IPS-NIHi11 (cell line): ENCODE data around the gene CEP72.
"Not testable (repeated sequence)": the region's sequence is repeated elsewhere in the genome, so short reads cannot be mapped to it uniquely, and the experiment has no call there.

Experiments
- DNase-seq: peaks from one replicate; pipeline ENCODE4 v3.0.0; 2012; ENCODE audit warnings: mixed read lengths, low spot score

The CEP72 gene

GRCh38 chr5:618450-618849 is 6.3 kb downstream of the CEP72 start:
- no peak for DNase-seq

GRCh38 chr5:619444-619843 is 7.3 kb downstream of the CEP72 start:
- no peak for DNase-seq

- DNase-seq: no peak
Observed at GRCh38 chr5:620152-620551, 8.0 kb downstream of the CEP72 start.

- no peak for DNase-seq
Observed at GRCh38 chr5:620586-621180, 8.5 kb downstream of the CEP72 start.

GRCh38 chr5:621341-621761 is 9.2 kb downstream of the CEP72 start:
- DNase-seq: no peak

GRCh38 chr5:622359-622758 is 10.2 kb downstream of the CEP72 start:
- DNase-seq: no peak

- DNase-seq: no peak
Observed at GRCh38 chr5:622946-623522, 10.9 kb downstream of the CEP72 start.

- DNase-seq: no peak
Observed at GRCh38 chr5:623531-623930, 11.4 kb downstream of the CEP72 start.

- DNase-seq: no peak
Observed at GRCh38 chr5:624118-624950, 12.2 kb downstream of the CEP72 start.

- no peak for DNase-seq
Observed at GRCh38 chr5:624951-625230, 12.8 kb downstream of the CEP72 start.

GRCh38 chr5:625516-625915 is 13.4 kb downstream of the CEP72 start:
- DNase-seq: no peak

GRCh38 chr5:626850-627249 is 14.7 kb downstream of the CEP72 start:
- no peak for DNase-seq

- no peak for DNase-seq
Observed at GRCh38 chr5:627840-628239, 15.7 kb downstream of the CEP72 start.

- not testable (repeated sequence) for DNase-seq
Observed at GRCh38 chr5:628351-629205, 16.4 kb downstream of the CEP72 start.

- no peak for DNase-seq
Observed at GRCh38 chr5:633501-633955, 21.4 kb downstream of the CEP72 start.

GRCh38 chr5:634191-634590 is 22.1 kb downstream of the CEP72 start:
- no peak for DNase-seq

- DNase-seq: no peak
Observed at GRCh38 chr5:635306-636055, 23.3 kb downstream of the CEP72 start.

- DNase-seq: no peak
Observed at GRCh38 chr5:636951-637350, 24.8 kb downstream of the CEP72 start.

- DNase-seq: no peak
Observed at GRCh38 chr5:637581-638450, 25.7 kb downstream of the CEP72 start.

GRCh38 chr5:638501-639252 is 26.5 kb downstream of the CEP72 start:
- DNase-seq: no peak
